HEK293 (cell line): ENCODE measurements around the gene FOXO1.

ENCODE experiments used
- CTCF ChIA-PET: fragments of 350-600 bp; formaldehyde crosslinking; extraction: SDS; loops from one replicate; lab custom pipeline; 2021; ENCODE audit warnings: antibody characterized with exemption; lab: Yijun Ruan, JAX
- POLR2A ChIA-PET: fragments of 300-600 bp; formaldehyde crosslinking; extraction: SDS; loops from one replicate; lab custom pipeline; 2020; ENCODE audit warnings: antibody characterized with exemption, inconsistent platforms; lab: Yijun Ruan, JAX
- H3K27ac ChIP-seq: fragments of 200-500 bp; sonication (Bioruptor generic); 2 replicates; pipeline ENCODE4 v1.5.1; 2014; ENCODE audit warnings: low read depth, low read length, control low read depth, inconsistent platforms; ENCODE audit errors: extremely low read depth
- H3K36me3 ChIP-seq, 2 experiments: fragments of 200-500 bp in 1 of 2; sonication (Bioruptor generic) in 1 of 2; 1 replicate in 1 of 2; 2 replicates in 1 of 2; pipeline ENCODE4 v1.5.1; 2014 to 2017; ENCODE audit warnings: inconsistent platforms in 2 of 2, low read length in 2 of 2; ENCODE audit not compliant: control insufficient read depth in 2 of 2, insufficient read depth in 1 of 2
- H3K4me1 ChIP-seq: fragments of 200-500 bp; sonication (Bioruptor generic); 2 replicates; pipeline ENCODE4 v1.5.1; 2014; ENCODE audit warnings: mild to moderate bottlenecking, low read length, inconsistent platforms; ENCODE audit not compliant: control insufficient read depth, insufficient read depth
- H3K4me3 ChIP-seq: 2 replicates; pipeline ENCODE4 v1.5.1; 2011; ENCODE audit warnings: low read depth, mild to moderate bottlenecking, control low read depth, low read length, moderate library complexity
- H3K9me3 ChIP-seq: fragments of 200-500 bp; sonication (Bioruptor generic); 2 replicates; pipeline ENCODE4 v1.5.1; 2014; ENCODE audit warnings: low read depth, low read length, inconsistent platforms; ENCODE audit not compliant: control insufficient read depth, insufficient read depth
- KLF10 ChIP-seq: fragments of 450-650 bp; IDR thresholded peaks from 2 replicates; pipeline ENCODE4 v1.5.1; 2018; ENCODE audit warnings: missing biosample characterization, mild to moderate bottlenecking, missing genetic modification characterization
- PRDM6 ChIP-seq: fragments of 450-650 bp; formaldehyde crosslinking; IDR thresholded peaks from 2 replicates; pipeline ENCODE4 v1.5.1; 2017; ENCODE audit warnings: missing biosample characterization, missing genetic modification characterization
- TCF7L2 ChIP-seq: IDR thresholded peaks from 2 replicates; pipeline ENCODE4 v1.6.1; 2011; ENCODE audit warnings: low read depth, mild to moderate bottlenecking, inconsistent platforms, low read length, moderate library complexity, borderline replicate concordance
- ZBTB20 ChIP-seq: fragments of 450-650 bp; formaldehyde crosslinking; IDR thresholded peaks from 2 replicates; pipeline ENCODE4 v1.5.1; 2016; ENCODE audit warnings: missing biosample characterization, missing genetic modification characterization
- ZNF121 ChIP-seq: fragments of 450-650 bp; formaldehyde crosslinking; IDR thresholded peaks from 2 replicates; pipeline ENCODE4 v1.5.1; 2016; ENCODE audit warnings: missing biosample characterization, missing genetic modification characterization
- ZNF19 ChIP-seq: fragments of 450-650 bp; formaldehyde crosslinking; IDR thresholded peaks from 2 replicates; pipeline ENCODE4; 2016; ENCODE audit warnings: missing biosample characterization, missing genetic modification characterization, low read depth
- ZNF214 ChIP-seq: fragments of 450-650 bp; formaldehyde crosslinking; IDR thresholded peaks from 2 replicates; pipeline ENCODE4 v1.5.1; 2017; ENCODE audit warnings: missing biosample characterization, mild to moderate bottlenecking, missing genetic modification characterization, borderline replicate concordance
- ZNF391 ChIP-seq: fragments of 450-650 bp; formaldehyde crosslinking; IDR thresholded peaks from 2 replicates; pipeline ENCODE4 v1.5.1; 2016; ENCODE audit warnings: low read depth, missing biosample characterization, missing genetic modification characterization, borderline replicate concordance
- ZNF560 ChIP-seq: fragments of 450-650 bp; formaldehyde crosslinking; IDR thresholded peaks from 2 replicates; pipeline ENCODE4 v1.5.1; 2017; ENCODE audit warnings: missing biosample characterization, missing genetic modification characterization, borderline replicate concordance
- ZNF658 ChIP-seq: fragments of 450-650 bp; formaldehyde crosslinking; IDR thresholded peaks from 2 replicates; pipeline ENCODE4; 2016; ENCODE audit warnings: missing biosample characterization, missing genetic modification characterization
- ZNF704 ChIP-seq: fragments of 450-650 bp; formaldehyde crosslinking; IDR thresholded peaks from 2 replicates; pipeline ENCODE4 v1.5.1; 2016; ENCODE audit warnings: missing biosample characterization, missing genetic modification characterization
- TF ChIP-seq, protein P1 (sequence below): fragments of 450-650 bp; formaldehyde crosslinking; IDR thresholded peaks from 2 replicates; pipeline ENCODE4 v1.5.1; 2017; ENCODE audit warnings: missing biosample characterization, missing genetic modification characterization

Gene FOXO1

DNA sequence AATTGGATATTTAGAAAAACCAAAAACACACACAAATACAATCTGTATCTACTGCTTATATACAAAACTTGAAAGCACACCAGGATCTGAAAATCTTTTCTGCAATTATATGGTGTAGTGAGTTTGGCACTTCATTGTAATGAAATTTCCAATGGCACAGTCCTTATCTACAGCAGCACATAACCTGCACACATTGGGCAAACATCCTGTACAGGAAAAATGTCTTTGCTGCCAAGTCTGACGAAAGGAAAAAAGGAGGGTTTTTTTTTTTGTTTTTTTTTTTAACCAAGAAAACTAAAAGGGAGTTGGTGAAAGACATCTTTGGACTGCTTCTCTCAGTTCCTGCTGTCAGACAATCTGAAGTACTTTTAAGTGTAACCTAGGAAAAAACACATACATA lies 107.8 kb downstream of the FOXO1 start:
- POLR2A ChIA-PET, result interaction anchor here (0.6 kb wide), 1 partner anchor 114 kb away, joined by 3 read pairs; no protein-coding TSS in a partner anchor
- Histone ChIP-seq H3K4me3 (no peak overlapping the region), H3K36me3 (peaks cover 0 to 4% of the 10 kb centered on the region in 2 experiments; a peak in 2 of 3 replicates), H3K4me1 (0 out of 2 replicates have a peak, but pooled peaks cover 5% of the 10 kb centered on the region), H3K9me3 (no peaks in the 10 kb centered on the region)
- TF ChIP-seq ZBTB20 (tag by site-specific recombination) (no peak), PRDM6 (tag by site-specific recombination) (peak; percentile 21; the same call in 1 of the 2 replicates), ZNF19 (tag by site-specific recombination) (no peak)
- TF ChIP-seq, all 188 proteins: peak for 1
- H3K27ac ChIP-seq, result no peak overlapping the region
- CTCF ChIA-PET, result no interaction called here

- Histone ChIP-seq H3K9me3 (no peaks in the 10 kb centered on the region), H3K36me3 (peaks cover 0 to 4% of the 10 kb centered on the region in 2 experiments; a peak in 2 of 3 replicates), H3K4me1 (0 out of 2 replicates have a peak, but pooled peaks cover 5% of the 10 kb centered on the region), H3K4me3 (no peak overlapping the region), H3K27ac (no peak overlapping the region)
- TF ChIP-seq ZNF658, result no peak
- no peak for TF ChIP-seq ZNF121
- TF ChIP-seq KLF10 (tag by site-specific recombination), result no peak
- TF ChIP-seq TCF7L2, result no peak
- ChIA-PET POLR2A (no interaction called here), CTCF (no interaction called here)
Measured at GRCh38 chr13:40556453-40556852, 110.0 kb downstream of the FOXO1 start.

GRCh38 chr13:40553356-40553755 lies 113.1 kb downstream of the FOXO1 start:
- no peaks in the 10 kb centered on the region for H3K9me3 ChIP-seq
- CTCF ChIA-PET, result no interaction called here
- TF ChIP-seq ZNF704 (tag by site-specific recombination), result no peak
- no peak for TF ChIP-seq ZNF560 (tag by site-specific recombination)
- POLR2A ChIA-PET, result no interaction called here
- 0 out of 2 replicates have a peak, but pooled peaks cover 5% of the 10 kb centered on the region for H3K4me1 ChIP-seq
- H3K27ac ChIP-seq, result no peak overlapping the region
- no peaks in the 10 kb centered on the region; a peak in 1 of 3 replicates for H3K36me3 ChIP-seq
- H3K4me3 ChIP-seq, result no peak overlapping the region

GRCh38 chr13:40552895-40553294 lies 113.5 kb downstream of the FOXO1 start:
- no peak overlapping the region for H3K4me3 ChIP-seq
- H3K36me3 ChIP-seq, result no peaks in the 10 kb centered on the region
- H3K9me3 ChIP-seq, result no peaks in the 10 kb centered on the region
- TF ChIP-seq, protein P1, sequence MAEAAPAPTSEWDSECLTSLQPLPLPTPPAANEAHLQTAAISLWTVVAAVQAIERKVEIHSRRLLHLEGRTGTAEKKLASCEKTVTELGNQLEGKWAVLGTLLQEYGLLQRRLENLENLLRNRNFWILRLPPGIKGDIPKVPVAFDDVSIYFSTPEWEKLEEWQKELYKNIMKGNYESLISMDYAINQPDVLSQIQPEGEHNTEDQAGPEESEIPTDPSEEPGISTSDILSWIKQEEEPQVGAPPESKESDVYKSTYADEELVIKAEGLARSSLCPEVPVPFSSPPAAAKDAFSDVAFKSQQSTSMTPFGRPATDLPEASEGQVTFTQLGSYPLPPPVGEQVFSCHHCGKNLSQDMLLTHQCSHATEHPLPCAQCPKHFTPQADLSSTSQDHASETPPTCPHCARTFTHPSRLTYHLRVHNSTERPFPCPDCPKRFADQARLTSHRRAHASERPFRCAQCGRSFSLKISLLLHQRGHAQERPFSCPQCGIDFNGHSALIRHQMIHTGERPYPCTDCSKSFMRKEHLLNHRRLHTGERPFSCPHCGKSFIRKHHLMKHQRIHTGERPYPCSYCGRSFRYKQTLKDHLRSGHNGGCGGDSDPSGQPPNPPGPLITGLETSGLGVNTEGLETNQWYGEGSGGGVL, result no peak
- no peak for TF ChIP-seq ZNF214
- no peak for TF ChIP-seq ZNF391
- no peak for TF ChIP-seq ZNF121
- 0 out of 2 replicates have a peak, but pooled peaks cover 5% of the 10 kb centered on the region for H3K4me1 ChIP-seq
- POLR2A ChIA-PET, result no interaction called here
- CTCF ChIA-PET, result no interaction called here
- H3K27ac ChIP-seq, result no peak overlapping the region
